ENCODE results near the gene CSPG4. TPM values are rescaled to one million over a fixed set of nuclear protein-coding genes. Genes with fewer than 3 reads are reported as not detected.
"Not testable (repeated sequence)": the region's sequence is repeated elsewhere in the genome, so short reads cannot be mapped to it uniquely, and the experiment has no call there.

CSPG4 gene
- polyA plus RNA-seq (2011; rRNA removed) = 9.5 and 24.1 TPM in 2 replicates
- 17.8 and 24.3 TPM in 2 replicates for polyA minus RNA-seq (2011; rRNA and poly(A)+ RNA removed)

GRCh38 chr15:75712668-75713337 lies at the start of gene CSPG4:
TSS of gene CSPG4 (minus strand) at chr15:75712848. CDS start at chr15:75712755, 93 bp downstream.
- POLR2A ChIA-PET = interaction anchor here (0.6 kb wide), 1 partner anchor 74 kb away, joined by 3 read pairs; no protein-coding TSS in a partner anchor
- H3K27me3 ChIP-seq (ENCODE audit: control insufficient read depth, insufficient read depth, low read length) = no peaks in the 10 kb centered on the region
- no peak for DNase-seq (ENCODE audit: low read depth)
- TF ChIP-seq CTCF (IDR thresholded peaks at IDR 0.05; ENCODE audit: insufficient read depth, low read depth, low read length) = no peak
- H3K36me3 ChIP-seq (ENCODE audit: control insufficient read depth, insufficient read depth, low read length) = no peaks in the 10 kb centered on the region
- CTCF ChIA-PET = interaction anchor here (1.2 to 2.3 kb wide), 3 partner anchors 18 to 40 kb away, joined by 3 to 9 read pairs (median 4); no protein-coding TSS in a partner anchor
- H3K4me3 ChIP-seq (ENCODE audit: low read depth, low read length) = peak within 1 kb of the TSS; percentile 86

DNA sequence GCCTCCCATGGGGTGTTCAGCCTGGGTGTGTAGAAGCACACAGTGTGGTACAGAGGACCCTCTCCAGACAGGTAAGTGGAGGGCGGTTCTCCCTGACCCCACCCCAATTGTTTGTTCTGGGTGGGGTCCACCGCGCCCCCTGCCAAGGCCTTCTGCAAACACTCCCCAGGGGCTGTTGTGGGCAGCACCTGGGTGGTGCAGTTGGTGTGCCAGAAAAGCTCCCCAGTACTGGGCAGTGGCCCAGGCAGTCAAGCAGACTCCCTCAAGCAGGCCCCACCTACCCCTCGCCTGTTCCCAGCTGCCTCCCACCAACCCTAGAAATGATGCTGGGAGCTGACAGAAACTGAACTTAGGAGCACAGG lies 49.7 kb upstream of the CSPG4 start:
- CTCF ChIA-PET = interaction anchor here (1.3 kb wide), 1 partner anchor 14 kb away, joined by 3 read pairs; no protein-coding TSS in a partner anchor

GRCh38 chr15:75761446-75762356 lies 49.1 kb upstream of the CSPG4 start:
- Histone ChIP-seq H3K36me3 (ENCODE audit: control insufficient read depth, insufficient read depth, low read length) (no peaks in the 10 kb centered on the region), H3K4me3 (ENCODE audit: low read depth, low read length) (no peak overlapping the region), H3K27me3 (ENCODE audit: control insufficient read depth, insufficient read depth, low read length) (no peaks in the 10 kb centered on the region)
- CTCF ChIA-PET = interaction anchor here (1.3 kb wide), 1 partner anchor 15 kb away, joined by 3 read pairs; no protein-coding TSS in a partner anchor
- POLR2A ChIA-PET = no interaction called here
- no peak for TF ChIP-seq CTCF (IDR thresholded peaks at IDR 0.05; ENCODE audit: insufficient read depth, low read depth, low read length)
- DNase-seq (ENCODE audit: low read depth) = no peak

More for the DNA sequence above, 49.7 kb upstream of the CSPG4 start:
- H3K36me3 ChIP-seq (ENCODE audit: control insufficient read depth, insufficient read depth, low read length); H3K4me3 ChIP-seq (ENCODE audit: low read depth, low read length); DNase-seq (ENCODE audit: low read depth); POLR2A ChIA-PET; H3K27me3 ChIP-seq (ENCODE audit: control insufficient read depth, insufficient read depth, low read length): not testable (repeated sequence)

DNA sequence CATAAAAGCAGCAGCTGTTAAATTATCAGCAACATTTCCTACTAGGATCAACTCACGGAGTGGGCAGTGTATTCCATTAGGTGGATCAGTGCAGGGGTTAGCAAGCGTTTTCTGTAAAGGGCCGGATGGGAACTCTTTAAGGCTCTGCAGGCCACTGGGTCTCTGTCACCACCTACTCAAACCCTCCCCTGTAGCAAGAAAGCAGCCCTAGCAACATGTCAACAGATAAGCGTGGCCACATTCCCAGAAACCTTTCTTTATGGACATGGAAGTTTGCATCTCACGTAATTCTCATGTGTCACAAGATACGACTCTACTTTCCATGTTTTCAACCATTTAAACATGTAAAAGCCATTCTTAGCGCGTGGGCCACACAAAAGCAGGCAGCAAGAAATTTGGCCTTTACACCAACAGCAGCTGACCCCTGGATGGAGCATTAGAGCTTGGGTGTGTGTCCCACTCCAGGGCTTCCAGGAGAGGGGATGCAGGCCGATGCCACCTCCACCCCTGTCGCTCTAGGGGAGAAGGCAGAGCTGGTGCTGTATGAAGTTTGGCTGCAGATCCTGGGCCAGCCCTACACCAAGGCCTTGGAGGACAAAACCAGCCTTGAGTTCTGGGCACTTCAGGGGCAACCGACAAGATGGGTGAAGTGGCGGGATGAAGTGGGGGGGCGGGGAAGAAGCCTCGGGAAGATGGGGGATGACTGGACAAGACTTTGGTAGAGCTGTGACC lies 48.2 kb upstream of the CSPG4 start:
- CTCF ChIA-PET = interaction anchor here (1.8 kb wide), 1 partner anchor 41 kb away, joined by 5 read pairs; no protein-coding TSS in a partner anchor
- no peak overlapping the region for H3K4me3 ChIP-seq (ENCODE audit: low read depth, low read length)
- DNase-seq (ENCODE audit: low read depth) = no peak
- POLR2A ChIA-PET = no interaction called here
- no peak for TF ChIP-seq CTCF (IDR thresholded peaks at IDR 0.05; ENCODE audit: insufficient read depth, low read depth, low read length)
- no peaks in the 10 kb centered on the region for H3K36me3 ChIP-seq (ENCODE audit: control insufficient read depth, insufficient read depth, low read length)
- no peaks in the 10 kb centered on the region for H3K27me3 ChIP-seq (ENCODE audit: control insufficient read depth, insufficient read depth, low read length)

- CTCF ChIA-PET = interaction anchor here (0.9 to 1.8 kb wide), 3 partner anchors 27 to 66 kb away, joined by 3 to 5 read pairs (median 3); no protein-coding TSS in a partner anchor
- H3K27me3 ChIP-seq (ENCODE audit: control insufficient read depth, insufficient read depth, low read length); H3K4me3 ChIP-seq (ENCODE audit: low read depth, low read length); POLR2A ChIA-PET; H3K36me3 ChIP-seq (ENCODE audit: control insufficient read depth, insufficient read depth, low read length); DNase-seq (ENCODE audit: low read depth): not testable (repeated sequence)
Observed at GRCh38 chr15:75760131-75760520, 47.5 kb upstream of the CSPG4 start.

All from BJ (cell line).